ENCODE data around the gene UBE2L6. TPM values are rescaled to one million over a fixed set of nuclear protein-coding genes. Genes with fewer than 3 reads are reported as not detected.

UBE2L6 gene
- total and polyA plus RNA-seq, 8 donors = 56.1 to 109 (median 63.8) TPM

DNA sequence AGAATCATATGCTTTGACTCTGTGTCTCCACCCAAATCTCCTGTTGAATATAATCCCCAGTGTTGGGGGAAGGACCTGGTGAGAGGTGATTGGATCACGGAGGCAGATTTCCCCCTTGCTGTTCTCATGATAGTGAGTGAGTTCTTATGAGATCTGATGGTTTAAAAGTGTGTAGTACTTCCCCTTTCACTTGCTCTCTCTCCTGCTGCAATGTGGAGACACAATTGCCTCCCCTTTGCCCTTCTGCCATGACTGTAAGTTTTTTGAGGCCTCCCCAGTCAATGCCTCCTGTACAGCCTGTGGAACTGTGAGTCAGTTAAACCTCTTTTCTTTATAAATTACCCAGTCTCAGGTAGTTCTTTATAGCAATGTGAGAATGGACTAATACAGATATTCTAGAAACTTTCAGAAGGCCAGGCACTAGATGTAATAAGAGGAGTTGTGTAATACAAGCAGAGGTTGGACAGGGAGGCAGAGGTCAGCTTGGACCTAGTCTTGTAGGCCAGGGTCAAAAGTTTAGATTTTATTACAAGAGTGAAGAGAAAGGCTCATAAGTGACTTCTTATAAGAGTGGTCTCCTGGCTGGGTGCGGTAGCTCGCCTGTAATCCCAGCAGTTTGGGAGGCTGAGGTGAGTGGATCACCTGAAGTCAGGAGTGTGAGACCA is 20.7 kb upstream of the UBE2L6 start:
- no peak for DNase-seq
- Histone ChIP-seq H3K4me1 (no peaks in the 10 kb centered on the region), H3K36me3 (no peaks in the 10 kb centered on the region), H3K9me3 (no peaks in the 10 kb centered on the region), H3K27ac (no peak overlapping the region), H3K27me3 (no peaks in the 10 kb centered on the region), H3K4me3 (no peak overlapping the region)
- ATAC-seq = peak; percentile 33
- intact Hi-C loops (cut with DNase I) = no loop called here
- no peak for TF ChIP-seq CTCF (IDR thresholded peaks at IDR 0.05)

DNA sequence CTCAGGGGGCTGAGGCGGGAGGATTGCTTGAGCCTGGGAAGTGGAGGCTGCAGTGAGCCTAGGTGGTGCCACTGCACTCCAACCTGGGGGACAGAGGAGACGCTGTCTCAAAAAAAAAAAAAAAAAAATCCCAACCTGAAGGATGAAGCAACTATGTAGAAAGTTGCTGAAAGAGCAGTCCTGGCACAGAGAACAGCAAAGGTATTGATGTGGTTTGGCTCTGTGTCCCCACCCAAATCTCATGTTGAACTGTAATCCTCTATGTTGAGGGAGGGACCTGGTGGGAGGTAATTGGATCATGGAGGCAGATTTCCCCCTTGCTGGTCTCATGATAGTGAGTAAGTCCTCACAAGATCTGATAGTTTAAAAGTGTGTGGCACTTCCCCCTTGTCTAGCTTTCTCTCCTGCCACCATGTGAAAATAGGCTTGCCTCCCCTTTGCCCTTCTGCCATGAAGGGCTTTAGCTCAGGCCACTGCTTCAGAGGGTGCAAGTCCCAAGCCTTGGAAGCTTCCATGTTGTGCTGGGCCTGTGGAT is 19.3 kb upstream of the UBE2L6 start:
- Histone ChIP-seq H3K27ac (no peak overlapping the region), H3K27me3 (no peaks in the 10 kb centered on the region), H3K9me3 (no peaks in the 10 kb centered on the region), H3K4me1 (no peaks in the 10 kb centered on the region), H3K36me3 (no peaks in the 10 kb centered on the region), H3K4me3 (no peak overlapping the region)
- ATAC-seq = no peak
- no peak for TF ChIP-seq CTCF (IDR thresholded peaks at IDR 0.05)
- intact Hi-C loops (cut with DNase I) = no loop called here
- DNase-seq = no peak

DNA sequence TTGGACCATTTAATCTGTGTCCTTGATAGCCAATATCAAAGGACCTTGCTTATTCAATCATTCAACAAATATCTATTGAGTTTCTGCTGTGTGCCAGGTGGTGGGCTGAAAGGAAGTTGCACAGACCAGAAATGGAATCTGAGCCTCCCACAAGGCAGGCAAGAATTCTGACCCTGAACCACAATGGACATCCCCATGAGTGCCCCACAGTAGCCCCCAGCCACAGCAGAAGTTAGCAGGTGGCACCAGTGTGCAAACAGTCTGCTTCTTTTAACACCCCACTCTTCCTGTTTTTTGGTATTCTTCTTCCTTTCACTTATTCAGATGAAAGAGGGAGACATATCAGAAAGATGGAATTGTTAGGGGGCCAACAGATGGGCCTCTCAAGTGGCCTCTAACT is 17.8 kb upstream of the UBE2L6 start:
- Histone ChIP-seq H3K9me3 (no peaks in the 10 kb centered on the region), H3K27me3 (no peaks in the 10 kb centered on the region), H3K4me1 (no peaks in the 10 kb centered on the region), H3K36me3 (no peaks in the 10 kb centered on the region), H3K27ac (no peak overlapping the region), H3K4me3 (no peak overlapping the region)
- no peak for DNase-seq
- no peak for TF ChIP-seq CTCF (IDR thresholded peaks at IDR 0.05)
- intact Hi-C loops (cut with DNase I) = no loop called here
- ATAC-seq = no peak

DNA sequence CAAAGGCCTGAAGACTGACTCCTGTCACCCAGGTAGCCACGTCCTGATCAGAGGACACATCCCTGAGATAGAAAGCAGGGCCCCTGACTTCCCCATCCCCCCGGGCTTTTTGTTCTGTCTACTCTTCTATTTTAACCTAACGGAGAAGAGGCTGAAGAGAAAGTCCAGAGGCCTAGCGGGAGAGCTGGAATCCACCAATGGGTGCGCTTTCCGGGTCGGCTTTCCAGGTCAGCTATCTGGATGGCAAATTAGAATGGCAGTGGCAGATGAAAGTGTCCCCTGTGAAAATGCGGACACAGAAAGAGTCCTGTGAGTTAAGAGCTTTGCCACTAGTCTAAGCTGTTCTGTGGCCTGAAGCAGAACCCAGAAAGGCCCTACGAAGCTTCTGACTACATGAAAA is 16.9 kb upstream of the UBE2L6 start:
- no peak for TF ChIP-seq CTCF (IDR thresholded peaks at IDR 0.05)
- Histone ChIP-seq H3K4me1 (no peaks in the 10 kb centered on the region), H3K9me3 (no peaks in the 10 kb centered on the region), H3K27ac (no peak overlapping the region), H3K36me3 (no peaks in the 10 kb centered on the region), H3K27me3 (no peaks in the 10 kb centered on the region), H3K4me3 (no peak overlapping the region)
- no peak for ATAC-seq
- intact Hi-C loops (cut with DNase I) = no loop called here
- no peak for DNase-seq

GRCh38 chr11:57574061-57574460 is 6.6 kb upstream of the UBE2L6 start:
- Histone ChIP-seq H3K9me3 (no peaks in the 10 kb centered on the region), H3K4me1 (peaks cover 0 to 9% of the 10 kb centered on the region in 2 donors), H3K4me3 (no peak overlapping the region), H3K27me3 (no peaks in the 10 kb centered on the region), H3K27ac (no peak overlapping the region), H3K36me3 (no peaks in the 10 kb centered on the region)
- intact Hi-C loops (cut with DNase I) = no loop called here
- no peak for DNase-seq
- no peak for ATAC-seq
- no peak for TF ChIP-seq CTCF (IDR thresholded peaks at IDR 0.05)
